Left lung (tissue), 14 donors: ENCODE data around the gene SLC26A4. TPM values are rescaled to one million over a fixed set of nuclear protein-coding genes. Genes with fewer than 3 reads are reported as not detected.

ENCODE experiments used
- ATAC-seq: fragments of 200-7000 bp; cut with Tn5 transposase; one replicate; pipeline ENCODE4 v1.9.1; 2020; ENCODE audit warnings: moderate library complexity
- DNase-seq, 4 donors: peaks; one replicate each; pipeline ENCODE4 v3.0.0-alpha.2; 2013 to 2020
- H3K27ac ChIP-seq, 2 donors: fragments of 200-600 bp; sonication (generic) in 1 of 2; one replicate each; pipeline versions ENCODE4 v1.5.0 to v1.8.0; 2020 to 2021
- H3K27me3 ChIP-seq, 2 donors: fragments of 200-600 bp; sonication (generic) in 1 of 2; one replicate each; pipeline versions ENCODE4 v1.5.0 to v1.8.0; 2020 to 2021
- H3K36me3 ChIP-seq, 2 donors: fragments of 200-600 bp; sonication (generic) in 1 of 2; one replicate each; pipeline versions ENCODE4 v1.5.0 to v1.8.0; 2020 to 2021
- H3K4me1 ChIP-seq, 2 donors: fragments of 200-600 bp; one replicate each; pipeline ENCODE4 v1.8.0; 2021
- H3K4me3 ChIP-seq, 2 donors: fragments of 200-600 bp; sonication (generic) in 1 of 2; one replicate each; pipeline versions ENCODE4 v1.5.0 to v1.8.0; 2020 to 2021; ENCODE audit warnings: mild to moderate bottlenecking in 1 of 2
- H3K9me3 ChIP-seq, 2 donors: fragments of 200-600 bp; sonication (generic) in 1 of 2; one replicate each; pipeline versions ENCODE4 v1.5.0 to v1.8.0; 2020 to 2021
- CTCF ChIP-seq, 2 donors: fragments of 200-600 bp; sonication (generic) in 1 of 2; IDR thresholded peaks; one replicate each; pipeline versions ENCODE4 v1.5.0 to v1.8.0; 2021; ENCODE audit warnings: antibody characterized with exemption in 2 of 2
- intact Hi-C, 2 donors: fragments of 100-400 bp; cut with DNase I; formaldehyde crosslinking; loops; one replicate each; pipeline versions ENCODE4 v1.11.2 to v1.14.2; 2022
- long read RNA-seq, 12 donors: library from polyadenylated mRNA in 2 of 12; unstranded in 2 of 12; transcript quantifications; one replicate each; pipeline ENCODE4 v2.0.0 and lab custom pipeline, GENCODE V29; 2019 to 2026
- polyA plus RNA-seq, 6 donors: library from polyadenylated mRNA; unstranded; fragments of 120-200 nt; gene quantifications; one replicate each; pipeline ENCODE4 v1.2.1, GENCODE V29; 2013; ENCODE audit not compliant: insufficient read length in 6 of 6
- total RNA-seq, 2 donors: library from RNA; stranded (reverse); fragmentation: NEBNext Ultra II Directional; extraction: Animal tissue kit (Norgen Biotek cat#: 25700); gene quantifications; one replicate each; pipeline ENCODE4 v1.2.1, GENCODE V29; 2021
- donor health status: DM: no; HTN: yes; CAD: no.
- donor health status: DM: no; HTN: no; CAD: no.

Gene SLC26A4
- 1 to 10 TPM in 1 of 2 donors, under 1 TPM in 1; 0.82 to 1.7 TPM for total RNA-seq
- 1 to 10 TPM in 4 of 6 donors, under 1 TPM in 2; 0.83 to 2.5 (median 1.3) TPM for polyA plus RNA-seq
- long read RNA-seq, donor 1 = 0 reads
- long read RNA-seq, donor 2 = 0 reads
- long read RNA-seq, donor 3 = 0 reads
- long read RNA-seq, donor 4 = 0 reads
- long read RNA-seq, donor 5 = 0 reads
- long read RNA-seq, donor 6 = 0 reads
- long read RNA-seq, donor 7 = 0 reads
- long read RNA-seq, donor 8 = 0 reads
- long read RNA-seq, donor 9 = 0 reads
- long read RNA-seq, donor 10 = 0 reads
- long read RNA-seq, donor 11 = 0 reads
- long read RNA-seq, donor 12 = 0 reads

GRCh38 chr7:107660381-107661080 lies at the start of gene SLC26A4:
Gene SLC26A4 (plus strand): TSS chr7:107660828. CDS start chr7:107661642, 814 bp downstream.
- Histone ChIP-seq H3K27ac (no peak within 1 kb of the TSS), H3K27me3 (peaks cover 28 to 52% of the 10 kb centered on the region in 2 donors), H3K36me3 (no peaks in the 10 kb centered on the region), H3K4me3 (peak within 1 kb of the TSS; percentile 31 to 41), H3K4me1 (peaks cover 12 to 19% of the 10 kb centered on the region in 2 donors), H3K9me3 (no peaks in the 10 kb centered on the region)
- intact Hi-C loops = no loop called here
- peak in 1 of 4 donors; percentile 19 for DNase-seq
- ATAC-seq = peak; percentile 38
- TF ChIP-seq CTCF (IDR thresholded peaks at IDR 0.05) = no peak

GRCh38 chr7:107613439-107613838 lies 47.2 kb upstream of the SLC26A4 start:
- TF ChIP-seq CTCF (IDR thresholded peaks at IDR 0.05) = no peak
- DNase-seq (no peak), ATAC-seq (no peak)
- intact Hi-C loops = no loop called here
- Histone ChIP-seq H3K9me3 (no peaks in the 10 kb centered on the region), H3K36me3 (peaks cover 5 to 45% of the 10 kb centered on the region in 2 donors), H3K27me3 (no peaks in the 10 kb centered on the region), H3K4me1 (no peaks in the 10 kb centered on the region), H3K27ac (no peak overlapping the region), H3K4me3 (no peak overlapping the region)

GRCh38 chr7:107613948-107614347 lies 46.7 kb upstream of the SLC26A4 start:
- Histone ChIP-seq H3K36me3 (peaks cover 5 to 48% of the 10 kb centered on the region in 2 donors), H3K27ac (no peak overlapping the region), H3K4me1 (no peaks in the 10 kb centered on the region), H3K27me3 (no peaks in the 10 kb centered on the region), H3K9me3 (no peaks in the 10 kb centered on the region), H3K4me3 (no peak overlapping the region)
- DNase-seq = no peak
- no peak for ATAC-seq
- intact Hi-C loops = no loop called here
- no peak for TF ChIP-seq CTCF (IDR thresholded peaks at IDR 0.05)

GRCh38 chr7:107614425-107614824 lies 46.2 kb upstream of the SLC26A4 start:
- Histone ChIP-seq H3K27ac (no peak overlapping the region), H3K4me3 (no peak overlapping the region), H3K9me3 (no peaks in the 10 kb centered on the region), H3K36me3 (peaks cover 5 to 52% of the 10 kb centered on the region in 2 donors), H3K27me3 (no peaks in the 10 kb centered on the region), H3K4me1 (no peaks in the 10 kb centered on the region)
- ATAC-seq = no peak
- no peak for TF ChIP-seq CTCF (IDR thresholded peaks at IDR 0.05)
- no peak for DNase-seq
- intact Hi-C loops = no loop called here
